GM10248 (cell line): ENCODE data around the gene CARD11.

Experiments used
- CTCF ChIA-PET: fragments of 300-600 bp; sonication (Branson Sonifier 250); formaldehyde crosslinking; extraction: SDS; loops from one replicate; lab custom pipeline; 2021; ENCODE audit warnings: antibody characterized with exemption; lab: Yijun Ruan, JAX
- POLR2A ChIA-PET: fragments of 350-650 bp; sonication (Branson Sonifier 250); formaldehyde crosslinking; extraction: SDS; loops from one replicate; lab custom pipeline; 2020; ENCODE audit warnings: antibody characterized with exemption; lab: Yijun Ruan, JAX
- DNase-seq: peaks from one replicate; pipeline ENCODE4 v3.0.0; 2012; ENCODE audit errors: extremely low spot score
- TF ChIP-seq, protein P1 (sequence below): IDR thresholded peaks from 2 replicates; pipeline ENCODE4 v1.5.1; 2012; ENCODE audit warnings: mild to moderate bottlenecking, low read depth; ENCODE audit errors: extremely low read depth, missing control alignments, control extremely low read depth

The CARD11 gene

GRCh38 chr7:2965745-2966270 is 77.9 kb downstream of the CARD11 start:
- ChIA-PET POLR2A (no interaction called here), CTCF (interaction anchor here (1.0 to 2.3 kb wide), 5 partner anchors 9 to 100 kb away, joined by 3 to 5 read pairs (median 4); no protein-coding TSS in a partner anchor)
- DNase-seq = no peak
- TF ChIP-seq, protein P1, sequence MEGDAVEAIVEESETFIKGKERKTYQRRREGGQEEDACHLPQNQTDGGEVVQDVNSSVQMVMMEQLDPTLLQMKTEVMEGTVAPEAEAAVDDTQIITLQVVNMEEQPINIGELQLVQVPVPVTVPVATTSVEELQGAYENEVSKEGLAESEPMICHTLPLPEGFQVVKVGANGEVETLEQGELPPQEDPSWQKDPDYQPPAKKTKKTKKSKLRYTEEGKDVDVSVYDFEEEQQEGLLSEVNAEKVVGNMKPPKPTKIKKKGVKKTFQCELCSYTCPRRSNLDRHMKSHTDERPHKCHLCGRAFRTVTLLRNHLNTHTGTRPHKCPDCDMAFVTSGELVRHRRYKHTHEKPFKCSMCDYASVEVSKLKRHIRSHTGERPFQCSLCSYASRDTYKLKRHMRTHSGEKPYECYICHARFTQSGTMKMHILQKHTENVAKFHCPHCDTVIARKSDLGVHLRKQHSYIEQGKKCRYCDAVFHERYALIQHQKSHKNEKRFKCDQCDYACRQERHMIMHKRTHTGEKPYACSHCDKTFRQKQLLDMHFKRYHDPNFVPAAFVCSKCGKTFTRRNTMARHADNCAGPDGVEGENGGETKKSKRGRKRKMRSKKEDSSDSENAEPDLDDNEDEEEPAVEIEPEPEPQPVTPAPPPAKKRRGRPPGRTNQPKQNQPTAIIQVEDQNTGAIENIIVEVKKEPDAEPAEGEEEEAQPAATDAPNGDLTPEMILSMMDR = no peak

- TF ChIP-seq, protein P1 = no peak
- POLR2A ChIA-PET = no interaction called here
- DNase-seq = no peak
- CTCF ChIA-PET = interaction anchor here (1.0 to 1.2 kb wide), 4 partner anchors 9 to 99 kb away, joined by 3 to 5 read pairs (median 4); no protein-coding TSS in a partner anchor
Observed at GRCh38 chr7:2965301-2965700, 78.4 kb downstream of the CARD11 start.

DNA sequence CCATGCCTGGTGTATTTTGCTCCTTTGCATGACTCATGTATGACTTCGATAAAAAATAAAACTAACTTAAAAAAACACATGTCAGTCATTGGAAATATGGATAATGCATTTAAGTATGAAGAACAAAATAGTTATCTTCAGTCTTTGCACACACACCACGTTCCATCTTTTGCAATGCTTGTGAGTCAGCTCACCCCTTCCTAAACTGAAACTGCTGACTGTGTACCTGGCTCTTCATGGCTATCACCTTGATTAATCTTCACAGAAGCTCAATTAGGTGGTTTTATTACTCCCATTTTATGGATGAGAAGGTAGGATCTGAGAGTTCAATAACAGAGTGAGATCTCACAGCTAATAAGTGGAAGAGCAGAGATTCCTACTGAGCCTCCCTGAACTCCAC is 79.5 kb downstream of the CARD11 start:
- POLR2A ChIA-PET = interaction anchor here (0.6 kb wide), 1 partner anchor 79 kb away, joined by 4 read pairs; the partner anchor contains the start of gene CARD11
- no peak for DNase-seq
- TF ChIP-seq, protein P1 = no peak
- CTCF ChIA-PET = interaction anchor here (1.0 to 1.2 kb wide), 2 partner anchors 14 to 46 kb away, joined by 3 to 5 read pairs; no protein-coding TSS in a partner anchor

- TF ChIP-seq, protein P1 = no peak
- ChIA-PET CTCF (interaction anchor here (0.7 kb wide), 1 partner anchor 13 kb away, joined by 3 read pairs; no protein-coding TSS in a partner anchor), POLR2A (no interaction called here)
- DNase-seq = no peak
Observed at GRCh38 chr7:2962865-2963264, 80.8 kb downstream of the CARD11 start.

DNA sequence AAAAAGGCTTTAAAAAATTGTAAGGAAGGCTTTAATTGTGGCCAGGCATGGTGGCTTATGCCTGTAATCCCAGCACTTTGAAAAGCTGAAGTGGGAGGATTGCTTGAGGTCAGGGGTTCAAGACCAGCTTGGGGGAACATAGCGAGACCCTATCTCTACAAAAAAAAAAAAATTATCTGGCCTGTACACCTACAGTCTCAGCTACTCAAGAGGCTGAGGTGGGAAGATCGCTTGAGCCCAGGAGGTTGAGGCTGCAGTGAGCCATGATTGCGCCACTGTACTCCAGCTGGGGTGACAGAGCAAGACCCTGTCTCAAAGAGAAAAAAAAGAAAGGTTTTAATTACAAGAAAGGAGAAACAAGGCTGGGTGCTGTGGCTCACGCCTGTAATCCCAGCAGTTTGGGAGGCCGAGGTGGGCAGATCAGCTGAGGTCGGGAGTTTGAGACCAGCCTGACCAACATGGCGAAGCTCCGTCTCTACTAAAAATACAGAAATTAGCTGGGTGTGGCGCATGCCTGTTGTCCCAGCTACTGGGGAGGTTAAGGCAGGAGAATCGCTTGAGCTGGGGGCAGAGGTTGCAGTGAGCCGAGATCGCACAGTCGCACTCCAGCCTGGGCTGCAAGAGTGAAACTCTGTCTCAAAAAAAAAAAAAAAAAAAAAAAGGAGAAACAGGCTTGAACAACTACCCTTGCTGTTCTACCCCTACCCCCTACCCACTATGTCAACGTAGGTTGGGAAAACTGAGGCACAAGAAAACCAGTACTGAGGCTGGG is 83.7 kb downstream of the CARD11 start:
- no peak for DNase-seq
- ChIA-PET POLR2A (no interaction called here), CTCF (no interaction called here)
- TF ChIP-seq, protein P1 = no peak

DNA sequence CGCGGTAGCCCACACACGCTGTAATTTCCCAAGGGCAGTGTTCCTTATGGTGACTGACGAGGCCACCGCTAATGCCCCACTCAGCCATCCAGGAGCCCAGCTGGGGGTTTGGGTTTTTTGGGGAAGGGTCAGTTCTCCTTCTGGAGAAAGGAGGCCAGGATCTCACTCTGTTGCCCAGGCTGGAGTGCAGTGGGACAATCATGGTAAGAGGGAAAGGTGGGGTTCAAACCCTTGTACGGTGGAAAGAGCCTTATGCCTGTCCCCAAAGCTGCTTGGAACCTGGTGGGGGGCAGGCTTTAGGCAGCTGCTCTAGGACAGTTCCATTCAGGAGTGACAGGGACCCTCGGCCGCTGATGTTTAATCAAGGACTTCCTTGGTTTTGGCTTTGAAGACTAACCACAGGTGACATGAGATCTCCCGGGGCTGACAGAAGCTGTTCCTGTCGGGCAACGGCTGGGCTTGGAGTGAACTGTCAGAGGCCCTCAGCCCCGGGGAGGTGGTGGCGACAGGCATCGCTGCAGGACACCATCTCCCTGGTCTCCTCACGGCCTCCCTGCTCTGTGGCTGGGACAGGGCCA is 84.5 kb downstream of the CARD11 start:
- ChIA-PET POLR2A (no interaction called here), CTCF (no interaction called here)

More for the DNA sequence above, 84.5 kb downstream of the CARD11 start:
- TF ChIP-seq, protein P1 = no peak
- DNase-seq = no peak
